Ecto neural progenitor cell (in vitro differentiated cells): ENCODE results near the gene MCL1.

ENCODE experiments used
- DNase-seq: peaks from one replicate; pipeline ENCODE4 v3.0.0-alpha.2; 2018; ENCODE audit warnings: low spot score

MCL1 gene

GRCh38 chr1:150537732-150538684 is 41.4 kb downstream of the MCL1 start:
- DNase-seq = peak; percentile 71

- DNase-seq = no peak
Measured at GRCh38 chr1:150536836-150537731, 42.3 kb downstream of the MCL1 start.

GRCh38 chr1:150535511-150536287 is 43.7 kb downstream of the MCL1 start:
- DNase-seq = no peak

- no peak for DNase-seq
Measured at GRCh38 chr1:150534002-150534401, 45.4 kb downstream of the MCL1 start.

GRCh38 chr1:150532860-150533259 is 46.5 kb downstream of the MCL1 start:
- no peak for DNase-seq

- DNase-seq = no peak
Measured at GRCh38 chr1:150530491-150531159, 48.8 kb downstream of the MCL1 start.

GRCh38 chr1:150529017-150529416 is 50.4 kb downstream of the MCL1 start:
- no peak for DNase-seq

GRCh38 chr1:150528196-150528595 is 51.2 kb downstream of the MCL1 start:
- DNase-seq = no peak

GRCh38 chr1:150525348-150525747 is 54.1 kb downstream of the MCL1 start:
- no peak for DNase-seq
